Neural cell (in vitro differentiated cells): ENCODE measurements around the gene TPD52L1. TPM values are rescaled to one million over a fixed set of nuclear protein-coding genes. Genes with fewer than 3 reads are reported as not detected.

ENCODE experiments used
- polyA plus RNA-seq: library from polyadenylated mRNA; depleted of rRNA; stranded (reverse); fragments of >200 nt; gene quantifications from 2 replicates; pipeline ENCODE4 v1.2.3, GENCODE V29; 2014

Gene TPD52L1
- polyA plus RNA-seq, 1 donor from 2014 or later, result 8.9 TPM

Other genes with a start within 250 kb of the TPD52L1 start
- 6.0 and 10.2 TPM in 2 replicates for gene RNF217, start 191.3 kb upstream of the TPD52L1 start, polyA plus RNA-seq
- gene HDDC2, start 148.2 kb downstream of the TPD52L1 start, polyA plus RNA-seq, result 72.1 and 75.2 TPM in 2 replicates